Kidney capillary endothelial cell (primary cell): ENCODE data around the gene ZAP70.
A peak's percentile ranks its signal among the peaks of the same experiment; 100 is the strongest.

Experiments
- DNase-seq: peaks from one replicate; pipeline ENCODE4 v3.0.0-alpha.2; 2018; ENCODE audit warnings: low spot score

The ZAP70 gene

DNA sequence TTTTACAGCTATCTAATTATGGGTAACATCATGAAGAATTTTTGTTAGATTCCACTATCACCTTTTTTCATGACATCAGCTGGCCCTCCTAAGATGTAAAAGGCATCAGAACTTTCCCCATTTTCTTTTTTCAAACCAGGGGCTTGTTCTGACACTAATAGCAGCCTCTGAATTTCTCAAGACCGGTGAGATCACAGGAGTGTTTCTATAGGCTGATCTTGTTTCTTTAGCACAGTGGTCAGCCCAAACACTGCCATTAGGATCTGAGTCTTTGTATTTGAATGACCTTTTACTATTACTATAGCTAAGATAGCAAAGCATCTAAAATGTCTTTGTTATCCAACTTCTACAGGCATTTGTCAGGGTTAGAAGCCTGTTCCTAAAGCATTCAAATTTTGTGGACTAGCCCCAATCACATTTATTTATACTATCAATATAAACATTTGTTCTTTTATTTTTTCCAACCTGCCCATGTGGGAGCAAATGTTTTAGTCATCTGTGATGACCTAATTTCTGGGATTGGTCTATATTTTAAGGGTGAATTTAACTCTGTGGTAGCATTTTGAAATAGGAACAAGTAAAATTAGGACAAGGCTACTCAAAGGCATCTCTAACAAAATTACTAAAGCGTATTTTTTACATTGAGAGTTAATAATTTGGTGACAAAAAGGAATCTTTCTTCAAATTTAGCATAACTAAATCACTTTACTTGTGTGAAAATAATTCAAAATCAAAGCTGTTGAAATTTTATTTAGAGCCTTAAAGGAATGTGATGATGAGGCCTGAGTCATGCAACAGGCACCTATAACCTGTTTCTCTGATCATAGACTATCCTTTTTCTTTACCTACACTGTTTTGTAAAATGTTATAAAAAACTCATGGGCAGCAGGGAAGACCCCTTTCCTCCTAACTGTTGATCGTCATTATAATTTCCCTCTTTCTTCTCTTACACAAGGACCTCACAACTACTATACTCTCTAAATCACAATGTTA lies 39.3 kb downstream of the ZAP70 start:
- no peak for DNase-seq

DNA sequence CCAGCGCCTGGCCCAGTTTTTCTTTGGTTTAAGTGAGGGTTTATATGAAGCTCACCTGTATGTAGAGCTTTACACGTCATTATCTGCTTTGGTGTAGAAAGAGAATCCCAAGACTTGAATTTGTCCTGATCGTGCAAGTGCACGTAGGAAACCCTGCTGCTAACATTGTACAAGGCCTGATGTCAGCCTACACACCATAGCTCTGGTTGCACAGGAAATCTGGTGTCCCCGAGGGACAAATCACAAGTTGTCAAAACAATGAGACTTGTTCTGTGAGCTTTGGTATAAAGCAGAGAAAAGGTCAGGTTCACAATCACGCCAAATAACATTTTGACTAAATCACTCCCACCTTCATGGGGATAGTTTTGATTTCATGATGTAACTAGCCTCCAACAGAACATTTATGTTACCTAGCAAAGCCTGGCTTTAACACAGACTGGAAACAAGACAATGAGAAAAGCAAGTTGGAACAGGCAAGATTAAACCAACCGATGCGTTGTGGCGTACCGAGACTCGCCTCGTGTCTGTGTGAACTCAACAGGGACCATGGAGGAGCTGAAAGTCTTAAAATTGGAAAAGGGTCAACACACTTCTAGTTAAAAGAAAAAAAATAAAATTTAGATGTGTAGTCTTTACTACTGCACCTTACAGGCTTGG lies 41.4 kb downstream of the ZAP70 start:
- DNase-seq, result no peak

DNA sequence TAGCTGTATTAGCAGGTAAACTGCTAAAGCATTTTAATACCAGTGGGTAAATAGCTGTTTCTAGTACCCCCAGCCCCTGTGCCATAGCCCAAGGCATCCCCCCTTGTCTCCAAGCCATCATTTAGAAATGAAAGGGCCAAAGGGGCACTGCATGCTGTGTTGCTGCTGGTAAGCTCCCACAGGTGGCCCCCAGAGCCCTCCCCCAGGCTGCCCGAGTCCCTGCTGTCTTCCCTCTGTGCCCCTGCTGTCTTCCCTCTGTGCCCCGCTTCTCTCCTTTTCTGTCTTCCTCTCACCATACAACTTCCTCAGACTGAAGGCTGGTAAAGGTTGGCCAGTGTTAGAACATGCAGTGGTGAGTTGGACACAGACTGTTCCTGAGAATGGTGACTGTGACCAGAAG lies 42.1 kb downstream of the ZAP70 start:
- no peak for DNase-seq

DNA sequence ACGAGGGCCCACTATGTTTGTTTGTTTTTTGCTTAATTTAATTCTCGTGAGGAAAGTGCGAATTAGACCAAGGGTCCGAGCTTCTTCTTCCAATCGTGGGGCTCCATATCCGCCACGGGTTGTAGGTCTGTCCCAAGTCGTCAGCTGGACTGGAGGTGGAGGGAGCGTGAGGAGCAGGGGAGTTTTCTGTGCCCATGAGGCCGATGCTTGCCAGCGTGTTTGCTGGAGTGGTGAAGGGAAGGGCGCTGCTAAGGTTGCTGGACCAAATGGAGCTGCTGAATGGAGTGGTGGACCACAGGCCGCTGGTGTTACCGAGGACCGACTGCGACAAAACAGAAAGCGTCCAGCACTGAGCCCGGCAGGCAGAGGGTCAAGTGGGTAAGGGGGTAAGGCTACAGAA lies 43.7 kb downstream of the ZAP70 start:
- no peak for DNase-seq

DNA sequence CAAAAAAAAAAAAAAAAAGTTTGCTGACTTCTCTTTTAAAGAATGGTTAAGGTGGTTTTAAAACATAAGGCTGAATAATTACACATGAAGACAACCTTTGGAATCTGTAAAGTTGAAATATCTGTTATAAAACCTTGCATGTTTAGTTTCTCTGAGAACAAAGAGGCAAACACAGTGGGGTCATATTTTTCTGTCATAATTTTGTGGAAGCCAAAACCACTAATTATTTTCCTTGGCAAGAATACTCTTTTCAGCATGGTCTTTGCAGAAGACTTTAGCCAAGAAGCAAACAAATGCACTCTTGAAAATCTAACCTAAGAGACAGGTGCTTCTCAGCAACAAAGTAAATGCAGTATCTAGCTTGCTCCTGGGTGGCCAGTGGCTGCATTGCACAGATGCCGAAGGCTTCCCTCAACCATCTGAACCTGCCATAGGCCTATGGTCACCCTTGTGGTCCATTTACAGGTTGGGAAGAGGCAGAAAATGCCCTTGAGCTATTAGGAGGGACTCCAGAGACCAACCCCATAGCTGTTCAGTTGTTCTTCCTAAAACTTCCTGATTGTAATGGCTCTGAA lies 44.8 kb downstream of the ZAP70 start:
- DNase-seq, result no peak

DNA sequence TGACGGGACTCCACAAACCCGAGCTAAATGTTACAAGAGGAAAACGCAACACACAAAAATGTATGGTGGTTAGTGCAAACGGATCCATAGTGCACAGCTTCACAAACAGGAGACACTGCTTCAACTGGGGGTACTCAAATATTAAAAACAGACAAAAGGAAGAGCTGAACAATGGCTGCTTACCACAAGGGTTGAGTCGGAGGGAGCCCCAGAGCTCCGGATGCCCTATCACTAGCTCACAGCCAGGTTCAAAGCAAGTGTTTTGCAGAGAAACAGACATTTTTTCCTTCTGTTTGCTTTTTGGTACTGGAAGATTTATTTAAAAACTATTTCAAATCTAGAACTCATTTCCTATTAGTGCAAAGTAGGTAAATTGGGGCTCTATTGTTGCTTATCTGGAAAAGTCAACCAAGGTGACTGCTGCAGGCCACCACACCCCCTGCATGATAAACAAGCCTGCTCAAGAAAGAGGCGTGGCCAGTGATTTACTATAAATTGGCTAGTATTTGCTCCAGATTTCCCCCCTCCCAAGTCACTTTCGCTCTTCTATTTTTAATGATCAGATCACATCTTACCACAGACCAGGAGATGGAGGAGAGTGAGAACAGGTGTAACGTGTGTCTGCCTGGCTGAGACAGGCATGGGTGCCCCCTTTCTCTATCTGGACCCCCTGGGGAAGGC lies 46.5 kb downstream of the ZAP70 start:
- DNase-seq, result no peak

DNA sequence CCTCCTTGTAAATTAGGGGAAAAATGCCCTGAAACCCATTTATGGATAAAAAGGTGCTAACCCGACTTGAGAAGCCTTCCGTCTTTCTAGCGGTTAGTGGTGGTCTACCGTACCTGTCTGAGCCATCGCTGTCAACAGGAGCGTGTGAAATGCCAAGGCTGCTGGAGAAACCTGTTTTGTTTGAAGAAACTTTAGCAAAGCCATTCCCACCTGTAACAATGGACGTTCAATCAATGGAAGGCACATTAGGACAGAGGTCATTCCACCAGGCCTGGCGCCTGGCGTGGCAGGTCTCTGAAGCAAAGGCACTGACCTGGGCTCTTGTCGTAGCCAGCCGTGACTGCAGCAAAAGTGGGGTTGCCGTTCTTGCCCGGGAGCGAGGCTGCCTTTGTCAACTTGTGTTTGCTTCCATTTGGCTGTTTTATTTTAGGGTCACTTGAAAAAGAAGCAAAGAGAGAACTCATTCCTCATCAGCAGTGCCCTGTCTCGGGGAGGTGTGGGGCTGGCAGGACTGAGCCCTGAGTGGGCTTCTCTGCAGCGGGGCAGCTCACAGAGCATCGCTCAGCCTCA lies 47.2 kb downstream of the ZAP70 start:
- DNase-seq, result no peak

DNA sequence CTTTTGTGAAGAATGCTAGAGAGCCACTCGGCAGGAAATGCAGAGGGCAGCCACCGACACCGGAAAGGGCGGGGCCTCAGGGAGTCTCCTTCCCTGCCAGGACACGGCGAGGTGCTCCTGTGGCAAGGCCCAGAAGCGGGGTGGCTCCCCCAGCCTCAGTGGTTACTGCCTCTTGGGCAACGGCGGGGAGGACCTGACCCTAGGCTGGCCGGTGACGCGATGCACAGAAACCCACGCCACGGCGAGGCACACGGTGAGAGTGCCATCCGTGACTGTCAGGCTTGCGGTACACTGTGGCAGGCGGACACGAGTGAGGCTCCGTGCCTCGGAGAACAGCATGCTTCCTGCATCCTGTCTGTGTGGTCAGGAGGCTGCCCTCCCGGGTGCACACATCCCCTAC lies 47.8 kb downstream of the ZAP70 start:
- no peak for DNase-seq

DNA sequence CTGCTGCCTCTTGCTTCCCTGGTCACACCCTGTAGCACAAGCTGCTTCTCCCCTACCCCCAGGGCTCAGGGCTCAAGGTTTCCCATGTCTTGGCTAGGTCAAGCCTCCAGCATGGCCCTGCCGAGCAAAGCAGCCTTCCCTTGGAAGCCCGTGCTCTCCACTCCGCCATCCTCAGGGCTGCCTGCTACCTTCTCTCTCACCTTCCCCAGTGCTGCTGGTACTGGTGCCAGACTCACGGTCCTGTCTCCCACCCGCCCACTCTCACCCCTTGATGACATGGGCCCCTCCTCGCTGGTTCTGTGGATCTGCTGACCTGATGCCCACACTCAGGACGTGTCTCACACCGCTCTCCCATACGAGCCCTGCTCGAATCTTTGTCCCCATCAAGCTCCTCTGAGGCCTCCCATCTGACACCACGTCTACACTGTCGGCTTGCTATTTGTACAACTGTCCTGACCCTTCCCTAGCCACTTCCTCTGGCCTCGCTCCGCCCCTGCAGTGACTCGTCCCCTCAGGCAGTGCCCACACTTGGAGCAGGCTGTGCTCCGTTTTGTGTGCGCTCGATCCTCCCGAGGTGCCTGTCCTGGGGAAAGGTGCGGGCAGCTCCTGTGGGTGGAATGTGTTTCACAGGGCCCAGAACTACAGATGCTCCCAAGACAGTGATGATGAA lies 49.9 kb downstream of the ZAP70 start:
- no peak for DNase-seq

DNA sequence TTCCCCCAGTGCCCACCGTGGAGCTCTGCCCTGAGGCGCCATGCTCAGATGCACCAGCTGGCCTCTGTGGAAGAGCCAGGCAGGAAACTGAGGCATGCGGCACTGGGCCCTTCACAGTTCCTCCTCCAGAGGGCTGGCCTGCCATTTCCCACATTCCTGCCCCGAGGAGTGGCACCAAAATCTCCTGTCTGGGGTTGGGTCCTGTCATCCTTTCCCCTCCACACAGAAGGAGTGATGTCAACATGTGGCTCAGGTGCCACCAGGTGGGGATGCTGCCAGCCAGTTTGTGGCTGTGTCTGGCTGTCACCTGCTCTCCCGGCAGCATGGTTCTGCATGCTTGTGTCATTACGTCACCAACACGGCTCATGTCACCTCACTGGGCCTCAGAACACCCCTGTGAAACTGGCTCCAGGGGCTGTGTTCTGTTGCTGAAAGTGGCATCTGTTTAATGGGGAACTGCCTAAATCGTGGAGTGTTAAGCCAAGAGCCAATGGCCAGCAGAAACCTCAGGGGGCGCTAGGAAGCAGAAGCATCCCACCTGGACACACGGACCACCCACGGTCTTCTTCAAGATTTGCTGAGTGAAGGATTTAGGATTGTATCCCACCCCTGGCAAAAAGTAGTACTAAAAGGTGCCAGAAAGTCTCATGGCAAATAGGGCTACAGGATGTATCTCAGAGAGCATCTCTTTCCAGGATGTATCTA lies 51.3 kb downstream of the ZAP70 start:
- DNase-seq, result no peak

DNA sequence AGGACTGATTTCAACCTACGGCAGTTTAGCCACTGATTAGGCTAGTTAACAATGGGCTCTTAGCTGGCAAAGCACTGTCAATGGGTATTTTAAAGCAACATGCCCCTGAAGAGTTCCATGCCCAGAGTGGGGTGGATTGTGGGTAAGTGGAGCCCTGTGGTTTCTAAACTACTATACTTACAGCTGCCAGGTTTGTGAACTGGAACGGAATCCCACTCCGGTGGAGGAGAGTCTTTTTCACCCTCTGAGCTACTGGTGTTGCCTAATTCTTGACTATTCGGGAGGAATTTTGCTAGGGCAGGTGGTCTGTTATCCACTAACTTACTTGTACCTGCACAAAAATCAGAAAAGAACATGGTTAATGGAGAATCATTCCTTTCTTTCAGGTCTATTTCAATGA lies 52.6 kb downstream of the ZAP70 start:
- DNase-seq, result no peak

DNA sequence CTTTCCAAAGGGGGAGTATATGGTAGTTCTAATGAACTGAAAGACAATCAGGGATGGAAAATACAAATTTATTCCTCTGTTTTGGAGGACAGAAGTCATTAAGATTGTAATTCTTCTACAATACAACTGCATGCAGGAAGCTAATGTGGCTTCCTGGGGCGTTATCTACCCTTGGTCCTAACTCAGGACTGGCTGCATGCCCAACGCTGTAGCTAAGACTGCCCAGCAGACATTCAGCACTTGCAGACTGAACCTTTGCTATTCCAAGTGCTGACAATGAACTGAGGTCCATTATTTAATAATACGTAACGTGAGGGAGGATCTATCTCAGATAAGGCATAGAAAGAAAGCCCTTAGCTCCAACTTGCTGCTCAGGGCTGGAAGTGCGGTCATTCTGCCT lies 53.2 kb downstream of the ZAP70 start:
- DNase-seq, result no peak

DNA sequence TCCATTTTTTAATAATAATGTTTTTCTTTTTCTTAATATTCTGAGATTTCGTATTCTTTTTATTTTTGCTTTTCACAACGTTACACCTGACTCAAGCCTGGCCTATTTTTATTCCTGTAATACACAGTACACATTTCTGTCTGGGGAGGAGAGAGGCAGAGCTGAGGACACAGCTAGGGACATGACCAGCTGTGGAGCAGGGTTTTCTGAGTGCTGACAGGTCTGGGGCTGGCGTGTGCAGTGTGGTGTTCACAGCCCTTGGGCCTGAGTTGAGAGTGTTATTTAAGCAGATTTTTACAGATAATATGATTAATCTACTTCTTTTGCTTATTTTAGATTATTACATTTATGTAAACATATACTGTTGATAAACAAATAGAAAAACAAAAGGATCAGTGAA lies 55.9 kb downstream of the ZAP70 start:
- no peak for DNase-seq

DNA sequence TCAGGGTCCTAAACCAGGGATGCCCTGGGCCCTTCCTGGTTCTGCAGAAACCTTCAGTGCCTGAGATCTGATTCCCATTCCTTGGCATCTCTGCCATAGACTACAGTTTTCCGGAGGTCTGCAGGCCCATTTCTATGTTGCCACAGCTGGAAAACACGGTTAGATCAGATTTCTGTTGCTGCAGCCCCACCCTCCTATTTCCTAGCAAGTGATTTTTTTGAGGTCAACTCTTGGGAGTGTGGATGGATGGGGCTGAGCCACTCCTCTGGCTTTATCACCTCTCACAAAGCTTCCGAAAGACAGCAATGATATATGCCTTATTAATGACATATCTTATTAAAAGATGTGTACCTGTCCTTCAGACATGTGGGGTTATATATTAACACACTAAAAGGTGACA lies 56.3 kb downstream of the ZAP70 start:
- DNase-seq, result no peak

DNA sequence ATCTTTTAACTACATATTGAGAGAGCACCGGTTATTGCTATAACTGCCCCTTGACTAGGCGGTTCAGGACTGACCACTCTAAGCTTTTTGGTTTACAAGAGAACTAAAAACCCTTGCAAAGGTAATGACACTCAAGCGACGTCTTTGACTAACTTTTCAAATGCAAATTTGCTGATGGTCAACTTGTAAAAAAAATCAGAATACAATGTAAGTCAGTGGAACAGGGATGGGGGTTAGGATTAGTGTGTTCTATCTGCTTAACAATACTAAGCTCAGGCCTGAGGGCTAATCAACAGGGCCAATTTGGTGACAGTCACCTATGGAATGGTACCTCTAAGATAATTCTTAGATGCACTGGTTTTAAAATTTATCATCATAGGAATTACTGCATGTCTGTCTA lies 57.1 kb downstream of the ZAP70 start:
- no peak for DNase-seq

DNA sequence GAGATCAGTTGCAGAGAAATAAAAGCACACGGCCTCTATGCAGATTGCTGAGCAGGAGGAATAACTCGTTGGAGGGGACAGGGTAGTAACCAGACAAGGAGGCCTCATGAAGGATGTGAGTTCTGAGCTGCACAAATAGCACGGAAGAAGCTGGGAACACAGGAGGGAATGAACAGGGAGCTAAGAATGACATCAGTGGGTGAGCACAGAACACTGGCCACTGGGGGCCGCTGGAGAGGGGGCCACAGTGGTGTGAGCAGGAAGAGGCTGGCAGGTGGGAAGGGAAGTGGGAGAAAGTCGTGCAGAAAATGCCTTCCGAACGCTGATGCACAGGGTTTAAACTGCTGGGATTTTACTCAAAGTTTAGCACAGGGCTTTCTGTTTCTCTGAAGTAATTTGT lies 61.0 kb downstream of the ZAP70 start:
- peak; percentile 21 for DNase-seq

DNA sequence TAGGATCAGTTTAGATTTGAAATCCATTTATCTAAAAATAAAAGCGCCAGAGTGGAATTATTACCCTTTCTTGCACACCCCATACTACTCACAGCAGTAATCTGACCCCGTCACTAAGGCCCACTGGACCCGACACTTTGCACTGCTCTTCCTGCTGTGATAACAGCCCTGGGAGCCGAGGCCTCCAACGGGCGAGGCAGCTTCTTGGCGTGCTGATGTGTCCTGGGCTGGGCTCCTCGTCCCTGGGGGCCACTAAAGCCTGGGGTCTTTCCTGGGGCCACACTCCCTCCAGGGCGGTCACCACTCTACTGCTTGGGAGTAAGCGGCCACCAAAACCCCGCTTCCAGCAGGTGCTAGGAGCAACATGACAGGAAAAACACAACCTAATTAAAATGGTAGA lies 61.7 kb downstream of the ZAP70 start:
- no peak for DNase-seq

DNA sequence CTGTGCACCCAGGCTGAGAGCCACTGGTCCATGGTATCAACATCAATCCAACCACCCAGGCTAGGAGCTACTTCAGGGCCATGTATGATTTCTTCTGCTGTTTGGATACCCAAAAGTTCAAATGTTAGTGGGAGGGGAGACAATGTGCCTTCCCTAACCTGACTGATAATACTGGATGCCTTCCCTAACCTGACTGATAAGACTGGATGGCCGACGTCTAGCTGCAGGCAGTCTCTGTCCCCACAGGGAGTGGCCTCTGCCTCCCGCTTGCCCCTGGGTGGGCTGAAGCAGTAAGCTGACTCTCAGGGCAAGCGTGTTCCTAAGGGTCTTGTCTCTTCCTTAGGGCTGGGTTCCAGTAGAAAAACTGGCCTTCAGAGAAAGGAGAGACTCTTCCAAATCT lies 65.8 kb downstream of the ZAP70 start:
- DNase-seq, result no peak

DNA sequence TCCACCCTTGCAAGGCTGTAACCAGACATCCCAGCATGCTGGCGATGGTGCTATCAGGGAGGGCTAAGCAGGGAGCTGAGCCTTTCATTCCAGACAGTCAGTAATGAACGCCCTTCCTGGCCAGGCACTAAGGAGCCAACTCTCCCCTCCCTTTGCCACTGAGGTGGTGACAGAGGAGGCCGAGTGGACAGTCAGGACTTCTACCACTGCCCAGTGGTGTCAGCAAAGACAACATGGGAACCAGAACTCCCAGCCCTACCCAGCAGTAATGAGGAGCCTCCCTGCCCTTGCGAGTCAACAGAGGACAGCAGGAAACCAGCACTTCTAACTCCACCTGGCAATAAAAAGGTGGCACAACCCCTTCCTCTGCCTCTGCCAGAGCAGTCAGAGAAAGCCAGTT lies 68.6 kb downstream of the ZAP70 start:
- DNase-seq, result no peak

DNA sequence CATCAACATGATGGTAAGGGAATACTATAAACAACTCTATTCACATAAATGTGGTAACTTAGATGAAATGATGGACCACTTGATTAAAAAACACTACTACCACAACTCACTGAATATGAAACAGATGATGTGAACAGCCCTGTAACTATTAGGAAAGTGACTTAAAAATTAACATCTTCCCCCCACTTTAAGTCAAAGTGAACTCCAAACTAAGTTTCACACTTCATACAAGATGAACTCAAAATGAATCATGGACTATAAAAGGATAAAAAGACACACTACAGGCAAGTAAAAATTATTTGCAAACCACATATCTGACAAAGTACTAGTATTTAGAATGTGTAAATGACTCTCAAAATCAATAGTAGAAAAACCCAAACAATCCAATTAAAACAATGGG lies 71.6 kb downstream of the ZAP70 start:
- DNase-seq, result no peak

DNA sequence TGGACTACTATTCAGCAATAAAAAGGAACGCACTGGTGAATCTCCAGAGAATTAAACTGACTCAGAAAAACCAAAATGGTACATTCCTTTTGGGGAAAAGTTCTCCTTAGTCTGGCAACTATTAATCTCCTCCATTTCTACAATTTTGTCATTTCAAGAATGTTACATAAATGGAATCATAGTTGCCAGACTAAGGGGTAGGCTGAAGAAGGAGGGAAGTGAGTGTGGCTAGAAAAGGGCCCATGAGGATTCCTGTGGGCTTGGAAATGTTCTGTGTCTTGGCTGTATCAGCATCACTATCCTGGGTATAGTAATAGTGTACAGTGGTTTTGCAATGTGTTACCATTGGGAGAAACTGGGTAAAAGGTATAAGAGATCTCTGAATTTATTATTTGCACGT lies 72.4 kb downstream of the ZAP70 start:
- DNase-seq, result no peak
